GM10266 (cell line): ENCODE data around the gene CLK2.
"Not testable (repeated sequence)": the region's sequence is repeated elsewhere in the genome, so short reads cannot be mapped to it uniquely, and the experiment has no call there.

Experiments used
- DNase-seq: peaks from one replicate; pipeline ENCODE4 v3.0.0; 2012; ENCODE audit errors: extremely low spot score
- TF ChIP-seq, protein P1 (sequence below): IDR thresholded peaks from 2 replicates; pipeline ENCODE4 v1.5.1; 2012; ENCODE audit warnings: mild to moderate bottlenecking, low read depth; ENCODE audit not compliant: control insufficient read depth, insufficient read depth; ENCODE audit errors: missing control alignments

Gene CLK2

DNA sequence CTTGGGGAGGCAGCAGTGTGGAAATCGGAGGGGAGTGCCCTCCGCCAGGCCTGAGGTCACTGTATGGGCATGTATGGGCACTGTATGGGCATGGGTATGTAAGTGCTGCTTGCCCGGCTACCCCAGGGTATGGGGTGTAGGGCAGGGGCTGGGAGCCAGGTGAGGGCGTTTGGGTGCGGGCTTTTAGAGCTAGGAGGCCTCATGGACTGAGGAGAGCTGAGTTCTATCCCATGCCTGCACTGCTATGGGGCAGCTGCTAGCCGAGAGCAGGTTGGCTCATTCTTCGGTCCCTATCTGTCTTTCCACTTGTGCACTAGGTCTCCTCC, 22.6 kb upstream of the CLK2 start:
- TF ChIP-seq, protein P1, sequence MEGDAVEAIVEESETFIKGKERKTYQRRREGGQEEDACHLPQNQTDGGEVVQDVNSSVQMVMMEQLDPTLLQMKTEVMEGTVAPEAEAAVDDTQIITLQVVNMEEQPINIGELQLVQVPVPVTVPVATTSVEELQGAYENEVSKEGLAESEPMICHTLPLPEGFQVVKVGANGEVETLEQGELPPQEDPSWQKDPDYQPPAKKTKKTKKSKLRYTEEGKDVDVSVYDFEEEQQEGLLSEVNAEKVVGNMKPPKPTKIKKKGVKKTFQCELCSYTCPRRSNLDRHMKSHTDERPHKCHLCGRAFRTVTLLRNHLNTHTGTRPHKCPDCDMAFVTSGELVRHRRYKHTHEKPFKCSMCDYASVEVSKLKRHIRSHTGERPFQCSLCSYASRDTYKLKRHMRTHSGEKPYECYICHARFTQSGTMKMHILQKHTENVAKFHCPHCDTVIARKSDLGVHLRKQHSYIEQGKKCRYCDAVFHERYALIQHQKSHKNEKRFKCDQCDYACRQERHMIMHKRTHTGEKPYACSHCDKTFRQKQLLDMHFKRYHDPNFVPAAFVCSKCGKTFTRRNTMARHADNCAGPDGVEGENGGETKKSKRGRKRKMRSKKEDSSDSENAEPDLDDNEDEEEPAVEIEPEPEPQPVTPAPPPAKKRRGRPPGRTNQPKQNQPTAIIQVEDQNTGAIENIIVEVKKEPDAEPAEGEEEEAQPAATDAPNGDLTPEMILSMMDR: no peak
- no peak for DNase-seq

GRCh38 chr1:155295183-155295941, 22.1 kb upstream of the CLK2 start:
- DNase-seq: no peak
- TF ChIP-seq, protein P1: no peak

- TF ChIP-seq, protein P1: no peak
- no peak for DNase-seq
These were observed 21.3 kb upstream of the CLK2 start for GRCh38 chr1:155294520-155295182.

DNA sequence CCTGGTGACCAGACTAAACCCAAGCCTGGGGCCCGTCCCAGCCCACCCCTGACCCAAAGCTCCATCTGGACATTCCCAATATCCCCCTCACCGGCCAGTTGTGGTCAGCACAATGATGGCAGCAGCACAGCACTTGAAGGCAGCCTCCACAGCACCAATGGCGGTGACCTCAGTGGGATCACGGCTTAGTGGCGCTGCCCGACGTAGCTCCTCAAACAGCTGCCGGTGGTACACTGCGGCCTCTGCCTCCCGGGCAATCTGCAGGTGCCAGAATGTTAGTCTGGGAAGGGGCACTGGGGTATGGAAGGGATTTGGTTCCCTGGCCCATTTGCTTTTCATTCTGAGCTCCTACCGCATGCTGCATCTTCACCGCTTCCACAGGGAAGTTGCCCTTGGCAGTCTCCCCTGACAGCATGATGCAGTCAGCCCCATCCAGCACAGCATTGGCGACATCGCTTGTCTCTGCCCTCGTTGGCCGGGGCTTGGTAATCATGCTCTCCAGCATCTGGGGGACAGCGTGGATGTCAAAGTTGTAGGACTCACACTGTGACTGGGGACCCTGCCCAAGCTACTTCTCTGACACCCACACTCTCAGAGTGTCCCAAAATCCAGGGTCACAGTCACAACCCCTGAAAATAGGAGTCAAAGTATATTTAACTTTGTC, 19.9 kb upstream of the CLK2 start:
- DNase-seq: no peak
- TF ChIP-seq, protein P1: no peak

DNA sequence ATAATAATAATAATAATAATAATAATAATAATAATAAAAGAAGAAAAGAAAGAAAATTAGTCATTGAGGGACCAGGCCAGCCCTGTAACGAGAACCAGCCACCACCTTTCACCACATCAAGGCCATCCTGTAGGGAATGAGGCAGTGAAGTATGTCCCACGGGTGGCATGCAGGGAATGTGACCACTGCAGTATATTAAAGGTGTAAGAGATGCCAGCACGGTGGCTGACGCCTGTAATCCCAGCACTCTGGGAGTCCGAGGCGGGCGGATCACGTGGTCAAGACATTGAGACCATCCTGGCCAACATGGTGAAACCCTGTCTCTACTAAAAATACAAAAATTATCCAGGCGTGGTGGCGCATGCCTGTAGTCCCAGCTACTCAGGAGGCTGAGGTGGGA, 17.7 kb upstream of the CLK2 start:
- DNase-seq: not testable (repeated sequence)

- TF ChIP-seq, protein P1: no peak
- DNase-seq: no peak
These were observed 14.8 kb upstream of the CLK2 start for GRCh38 chr1:155287987-155288543.

DNA sequence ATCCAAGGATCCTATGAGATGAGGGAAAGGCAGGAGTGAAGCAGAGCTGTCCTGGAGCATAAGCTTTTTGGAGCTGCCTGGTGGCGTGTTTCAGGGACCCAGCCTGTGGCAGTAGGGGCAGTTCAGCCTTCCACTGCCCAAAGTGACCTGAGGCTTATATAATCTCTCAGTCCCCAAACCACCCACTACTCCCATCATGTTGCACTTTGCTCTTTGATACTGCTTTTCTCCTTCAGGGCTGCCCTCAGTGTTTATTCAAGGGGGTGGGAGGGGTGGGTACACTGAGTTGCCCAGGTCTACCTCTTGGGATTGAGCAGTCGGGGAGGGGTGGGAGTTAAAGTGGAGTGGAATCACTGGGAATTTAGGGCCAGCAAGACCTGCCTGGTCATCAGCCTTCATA, 13.2 kb upstream of the CLK2 start:
- no peak for DNase-seq
- TF ChIP-seq, protein P1: no peak
